DMS 273 (cell line): Measurements from ENCODE around the gene MUC20.
"Not testable (repeated sequence)": the region's sequence is repeated elsewhere in the genome, so short reads cannot be mapped to it uniquely, and the experiment has no call there.

Experiments used
- DNase-seq: peaks from one replicate; lab custom pipeline; 2025; ENCODE audit not compliant: unreplicated experiment; lab: John Stamatoyannopoulos, UW

Gene MUC20

GRCh38 chr3:195692781-195693427 lies 27.9 kb upstream of the MUC20 start:
- no peak for DNase-seq

GRCh38 chr3:195693428-195694216 lies 27.2 kb upstream of the MUC20 start:
- no peak for DNase-seq

GRCh38 chr3:195694217-195695076 lies 26.3 kb upstream of the MUC20 start:
- not testable (repeated sequence) for DNase-seq

- DNase-seq, result no peak
Observed at GRCh38 chr3:195696632-195697278, 24.0 kb upstream of the MUC20 start.

- no peak for DNase-seq
Observed at GRCh38 chr3:195697582-195698324, 23.0 kb upstream of the MUC20 start.

GRCh38 chr3:195698325-195698646 lies 22.5 kb upstream of the MUC20 start:
- DNase-seq, result no peak

- no peak for DNase-seq
Observed at GRCh38 chr3:195698647-195699387, 22.0 kb upstream of the MUC20 start.

- DNase-seq, result no peak
Observed at GRCh38 chr3:195699388-195699771, 21.4 kb upstream of the MUC20 start.

GRCh38 chr3:195699860-195700259 lies 20.9 kb upstream of the MUC20 start:
- DNase-seq, result no peak

GRCh38 chr3:195700319-195700718 lies 20.5 kb upstream of the MUC20 start:
- DNase-seq, result no peak

- DNase-seq, result no peak
Observed at GRCh38 chr3:195701042-195701915, 19.5 kb upstream of the MUC20 start.

GRCh38 chr3:195703776-195704175 lies 17.0 kb upstream of the MUC20 start:
- no peak for DNase-seq

GRCh38 chr3:195704433-195704999 lies 16.3 kb upstream of the MUC20 start:
- DNase-seq, result no peak

- DNase-seq, result no peak
Observed at GRCh38 chr3:195705081-195705991, 15.4 kb upstream of the MUC20 start.

GRCh38 chr3:195708061-195708460 lies 12.7 kb upstream of the MUC20 start:
- no peak for DNase-seq

- DNase-seq, result no peak
Observed at GRCh38 chr3:195708626-195709481, 11.9 kb upstream of the MUC20 start.

GRCh38 chr3:195709676-195710085 lies 11.1 kb upstream of the MUC20 start:
- no peak for DNase-seq
